Ovary (tissue), 9 donors: Measurements from ENCODE around the gene UBAC1. TPM values are rescaled to one million over a fixed set of nuclear protein-coding genes. Genes with fewer than 3 reads are reported as not detected.

Source experiments
- DNase-seq, 5 donors: peaks; one replicate each; pipeline ENCODE4 v3.0.0-alpha.2; 2019 to 2020
- H3K27ac ChIP-seq, 2 donors: fragments of 200-600 bp; one replicate each; pipeline versions ENCODE4 v1.5.1 to v1.8.0; 2019 to 2022
- H3K27me3 ChIP-seq: fragments of 200-600 bp; one replicate; pipeline ENCODE4 v1.8.0; 2022
- H3K36me3 ChIP-seq: fragments of 200-600 bp; sonication (generic); one replicate; pipeline ENCODE4 v1.5.1; 2019
- H3K4me1 ChIP-seq: one replicate; pipeline ENCODE4 v1.8.1; 2013; ENCODE audit warnings: mild to moderate bottlenecking, moderate library complexity; ENCODE audit not compliant: insufficient read depth
- H3K4me3 ChIP-seq: fragments of 200-600 bp; sonication (generic); one replicate; pipeline ENCODE4 v1.5.1; 2017
- H3K9me3 ChIP-seq, 2 donors: fragments of 200-600 bp in 1 of 2; sonication (generic) in 1 of 2; one replicate each; pipeline versions ENCODE4 v1.5.1 to v1.8.1; 2013 to 2019; ENCODE audit warnings: mild to moderate bottlenecking in 1 of 2, moderate library complexity in 1 of 2
- EP300 ChIP-seq: sonication (generic); formaldehyde crosslinking; IDR thresholded peaks from one replicate; pipeline ENCODE4 v1.6.1; 2017; ENCODE audit warnings: antibody characterized with exemption
- POLR2A ChIP-seq: fragments of 450-650 bp; IDR thresholded peaks from one replicate; pipeline ENCODE4 v1.6.1; 2017; ENCODE audit warnings: antibody characterized with exemption, mild to moderate bottlenecking, moderate library complexity
- WGBS, 3 donors: extraction: QIAGEN DNeasy Blood & Tissue Kit in 1 of 3; methylation state at CpG; one replicate each; pipeline versions ENCODE4 v1.1.5 to v1.1.7; 2013 to 2017; 5-methylcytosine and 5-hydroxymethylcytosine counted together
- intact Hi-C, 4 donors: fragments of 100-400 bp; cut with DNase I; formaldehyde crosslinking; loops; one replicate each; pipeline versions ENCODE4 v1.11.0 to v1.15.1; 2022 to 2023
- polyA plus RNA-seq, 2 donors: library from polyadenylated mRNA; stranded (reverse); fragments of 200-250 nt in 1 of 2; fragments of 350-450 nt in 1 of 2; fragmentation: Illumina TruSeq in 1 of 2; extraction: RNeasy Lipid Tissue Mini Kit (QIAGEN cat#74804) in 1 of 2; gene quantifications; one replicate each; pipeline ENCODE4 v1.2.3, GENCODE V29; 2013 to 2014
- total RNA-seq, 7 donors: library from RNA; depleted of rRNA in 2 of 7; stranded (reverse); fragments of >200 nt in 2 of 7; fragmentation: NEBNext Ultra II Directional in 3 of 7; extraction: Animal tissue kit (Norgen Biotek cat#: 25700) in 3 of 7; gene quantifications; one replicate each; pipeline versions ENCODE4 v1.1.0 to v1.2.4, GENCODE V29; 2016 to 2023
- TF ChIP-seq, protein P1 (sequence below), 3 donors: fragments of 450-650 bp in 2 of 3; fragments of 200-600 bp in 1 of 3; IDR thresholded peaks; one replicate each; pipeline versions ENCODE4 v1.5.1 to v1.8.0; 2016 to 2022; ENCODE audit warnings: antibody characterized with exemption in 3 of 3, mild to moderate bottlenecking in 1 of 3
- donor health status: DM: no; HTN: no; CAD: no; lungs with moderate emphysema.
- donor health status: DM: no; HTN: no; CAD: no.
- donor health status: Bipolar disorder and iron deficiency.
- donor health status: DM: yes; HTN: yes; CAD: no.
- donor health status: DM: no; HTN: no; CAD: no.
- donor health status: DM: yes; HTN: yes; CAD: no.

Gene UBAC1
- total and polyA plus RNA-seq, 9 donors = 19.7 to 42.0 (median 33.4) TPM

DNA sequence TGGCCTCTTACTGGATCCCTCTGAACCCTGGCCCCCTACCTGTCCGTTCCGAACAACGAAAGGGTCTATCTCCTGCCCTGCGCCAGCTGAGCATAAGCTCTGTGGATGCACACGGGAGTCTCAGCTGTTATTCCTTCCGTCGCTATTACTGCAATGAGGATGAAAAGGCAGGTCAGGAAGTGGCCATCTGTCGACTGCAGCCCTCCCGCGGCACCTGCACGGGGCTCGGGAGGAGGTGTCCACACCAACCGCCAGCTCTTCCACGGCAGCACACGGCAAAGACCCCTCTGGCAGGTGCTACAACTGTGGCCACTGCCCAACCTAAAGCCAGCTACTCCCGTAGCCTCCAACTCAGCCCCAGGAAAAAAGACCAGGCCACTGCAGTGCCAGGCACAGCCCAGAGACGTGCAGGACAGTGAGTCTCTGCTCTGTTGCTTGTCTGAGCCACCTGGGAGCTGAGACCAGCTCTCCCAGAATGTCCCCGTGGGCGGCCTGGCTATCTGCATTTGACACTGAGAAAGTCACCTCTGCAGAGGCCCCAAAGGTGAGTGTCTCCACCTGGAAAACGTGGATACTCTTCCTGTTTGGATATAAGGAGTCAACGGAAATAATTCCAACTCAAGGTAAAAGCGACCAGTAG, 72.9 kb downstream of the UBAC1 start:
- no peaks in the 10 kb centered on the region for H3K36me3 ChIP-seq
- no peak overlapping the region for H3K27ac ChIP-seq
- H3K4me3 ChIP-seq = no peak overlapping the region
- WGBS, 3 donors = 80 to 92% (median 86%) methylated on average over 22 of the region's 22 CpGs
- no peaks in the 10 kb centered on the region for H3K27me3 ChIP-seq
- peaks cover 31% of the 10 kb centered on the region for H3K4me1 ChIP-seq
- DNase-seq = no peak
- TF ChIP-seq EP300 = no peak
- no peak for TF ChIP-seq POLR2A
- TF ChIP-seq, protein P1, sequence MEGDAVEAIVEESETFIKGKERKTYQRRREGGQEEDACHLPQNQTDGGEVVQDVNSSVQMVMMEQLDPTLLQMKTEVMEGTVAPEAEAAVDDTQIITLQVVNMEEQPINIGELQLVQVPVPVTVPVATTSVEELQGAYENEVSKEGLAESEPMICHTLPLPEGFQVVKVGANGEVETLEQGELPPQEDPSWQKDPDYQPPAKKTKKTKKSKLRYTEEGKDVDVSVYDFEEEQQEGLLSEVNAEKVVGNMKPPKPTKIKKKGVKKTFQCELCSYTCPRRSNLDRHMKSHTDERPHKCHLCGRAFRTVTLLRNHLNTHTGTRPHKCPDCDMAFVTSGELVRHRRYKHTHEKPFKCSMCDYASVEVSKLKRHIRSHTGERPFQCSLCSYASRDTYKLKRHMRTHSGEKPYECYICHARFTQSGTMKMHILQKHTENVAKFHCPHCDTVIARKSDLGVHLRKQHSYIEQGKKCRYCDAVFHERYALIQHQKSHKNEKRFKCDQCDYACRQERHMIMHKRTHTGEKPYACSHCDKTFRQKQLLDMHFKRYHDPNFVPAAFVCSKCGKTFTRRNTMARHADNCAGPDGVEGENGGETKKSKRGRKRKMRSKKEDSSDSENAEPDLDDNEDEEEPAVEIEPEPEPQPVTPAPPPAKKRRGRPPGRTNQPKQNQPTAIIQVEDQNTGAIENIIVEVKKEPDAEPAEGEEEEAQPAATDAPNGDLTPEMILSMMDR (IDR thresholded peaks at IDR 0.05) = no peak
- H3K9me3 ChIP-seq = no peaks in the 10 kb centered on the region
- intact Hi-C loops = no loop called here

DNA sequence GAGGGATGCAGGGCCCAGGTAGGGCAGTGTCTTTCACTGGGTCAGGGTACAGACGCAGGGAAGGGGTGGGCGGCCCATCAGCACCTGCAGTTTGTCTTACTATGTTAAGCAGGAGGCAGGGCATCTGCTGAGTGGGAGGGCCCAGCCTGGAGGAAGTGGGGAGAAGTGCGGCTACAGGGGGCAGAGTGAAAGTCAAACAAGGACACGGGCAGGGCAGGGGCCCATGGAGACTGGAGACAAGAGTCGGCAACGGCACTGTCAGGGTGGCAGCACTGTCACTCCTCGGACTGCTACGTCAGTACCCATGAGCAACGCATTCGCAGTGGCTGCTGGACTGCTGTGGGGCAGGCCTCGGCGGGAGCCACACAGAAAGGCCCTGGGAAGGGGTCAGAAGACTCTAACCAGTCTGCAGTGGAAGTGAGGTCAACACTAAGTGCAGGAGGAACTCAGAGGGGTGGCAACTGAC, 73.6 kb downstream of the UBAC1 start:
- no peak for DNase-seq
- H3K9me3 ChIP-seq = no peaks in the 10 kb centered on the region
- no peak overlapping the region for H3K27ac ChIP-seq
- H3K27me3 ChIP-seq = no peaks in the 10 kb centered on the region
- intact Hi-C loops = no loop called here
- H3K36me3 ChIP-seq = no peaks in the 10 kb centered on the region
- peaks cover 29% of the 10 kb centered on the region for H3K4me1 ChIP-seq
- TF ChIP-seq, protein P1 (IDR thresholded peaks at IDR 0.05) = no peak
- TF ChIP-seq POLR2A (no peak), EP300 (no peak)
- 53 to 68% (median 68%) methylated on average over 12 of the region's 12 CpGs for WGBS, 3 donors
- no peak overlapping the region for H3K4me3 ChIP-seq

DNA sequence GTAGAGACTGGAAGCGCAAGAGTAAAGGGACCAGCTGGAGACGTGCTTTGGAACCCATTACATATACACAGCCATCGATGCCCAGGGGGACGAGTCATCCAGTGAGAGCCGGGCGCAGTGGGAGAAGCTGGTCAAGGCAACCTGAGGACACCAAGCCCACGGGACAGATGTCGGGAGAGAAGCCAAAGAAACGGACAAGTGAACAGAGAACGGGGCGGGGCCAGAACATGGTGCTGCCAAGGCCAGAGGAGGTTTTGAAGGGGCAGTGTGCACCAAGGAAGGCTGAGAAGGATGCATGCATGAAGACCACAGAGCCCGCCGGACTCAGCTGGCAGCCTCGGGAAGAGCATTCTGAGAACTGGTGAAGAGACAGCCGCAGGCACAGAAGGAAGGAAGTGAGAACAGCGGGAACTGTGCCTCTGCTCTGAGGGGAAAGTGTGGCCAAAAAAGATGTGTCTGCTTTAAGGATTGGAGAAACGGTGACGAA, 74.1 kb downstream of the UBAC1 start:
- H3K27ac ChIP-seq = no peak overlapping the region
- intact Hi-C loops = no loop called here
- no peak overlapping the region for H3K4me3 ChIP-seq

GRCh38 chr9:135886147-135886981, 74.8 kb downstream of the UBAC1 start:
- Histone ChIP-seq H3K4me1 (peaks cover 28% of the 10 kb centered on the region), H3K36me3 (no peaks in the 10 kb centered on the region), H3K4me3 (no peak overlapping the region), H3K9me3 (no peaks in the 10 kb centered on the region), H3K27ac (no peak overlapping the region), H3K27me3 (no peaks in the 10 kb centered on the region)
- WGBS, 3 donors = 86 to 90% (median 89%) methylated on average over 21 of the region's 21 CpGs
- TF ChIP-seq EP300 (no peak), POLR2A (no peak)
- TF ChIP-seq, protein P1 (IDR thresholded peaks at IDR 0.05) = no peak
- no peak for DNase-seq
- intact Hi-C loops = no loop called here

More for the DNA sequence above, 74.1 kb downstream of the UBAC1 start:
- Histone ChIP-seq H3K27me3 (no peaks in the 10 kb centered on the region), H3K4me1 (peaks cover 29% of the 10 kb centered on the region), H3K36me3 (no peaks in the 10 kb centered on the region), H3K9me3 (no peaks in the 10 kb centered on the region)
- DNase-seq = no peak
- WGBS, 3 donors = 60 to 75% (median 64%) methylated on average over 18 of the region's 18 CpGs
- TF ChIP-seq, protein P1 (IDR thresholded peaks at IDR 0.05) = no peak
- no peak for TF ChIP-seq POLR2A
- TF ChIP-seq EP300 = no peak
